Measurements from ENCODE around the gene BGLAP.
"Not testable (repeated sequence)": the region's sequence is repeated elsewhere in the genome, so short reads cannot be mapped to it uniquely, and the experiment has no call there.

Gene BGLAP

DNA sequence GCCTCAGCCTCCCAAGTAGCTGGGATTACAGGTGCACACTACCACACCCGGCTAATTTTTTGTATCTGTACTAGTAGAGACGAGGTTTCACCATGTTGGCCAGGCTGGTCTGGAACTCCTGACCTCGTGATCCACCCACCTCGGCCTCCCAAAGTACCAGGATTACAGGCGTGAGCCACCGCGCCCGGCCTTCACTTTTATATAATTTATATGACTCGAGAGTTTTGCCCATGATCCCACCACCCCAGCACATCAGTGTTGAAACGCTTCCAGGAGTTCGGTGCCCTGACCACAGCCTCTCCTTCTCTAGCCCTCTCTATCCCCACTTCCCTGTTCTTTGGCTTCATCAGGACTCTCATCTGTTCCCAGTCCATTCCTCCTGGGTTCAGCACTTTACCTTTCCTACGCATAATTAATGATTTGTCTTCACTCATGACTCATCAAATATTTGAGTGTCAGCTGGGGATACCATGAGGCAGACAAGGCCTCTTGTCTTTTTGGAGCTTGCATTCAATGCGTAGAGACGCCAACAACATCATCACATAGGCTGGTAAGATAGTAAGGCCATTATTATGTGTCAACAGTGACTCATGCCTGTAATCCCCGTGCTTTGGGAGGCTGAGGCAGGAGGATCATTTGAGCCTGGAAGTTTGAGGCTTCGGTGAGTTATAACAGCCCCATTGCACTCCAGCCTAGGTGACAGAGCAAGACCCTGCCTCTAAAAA is 27.8 kb upstream of the BGLAP start:
- DNase-seq (ENCODE audit: insufficient read length, low spot score) (no peak), FAIRE-seq (no peak)
- TF ChIP-seq, protein P1, sequence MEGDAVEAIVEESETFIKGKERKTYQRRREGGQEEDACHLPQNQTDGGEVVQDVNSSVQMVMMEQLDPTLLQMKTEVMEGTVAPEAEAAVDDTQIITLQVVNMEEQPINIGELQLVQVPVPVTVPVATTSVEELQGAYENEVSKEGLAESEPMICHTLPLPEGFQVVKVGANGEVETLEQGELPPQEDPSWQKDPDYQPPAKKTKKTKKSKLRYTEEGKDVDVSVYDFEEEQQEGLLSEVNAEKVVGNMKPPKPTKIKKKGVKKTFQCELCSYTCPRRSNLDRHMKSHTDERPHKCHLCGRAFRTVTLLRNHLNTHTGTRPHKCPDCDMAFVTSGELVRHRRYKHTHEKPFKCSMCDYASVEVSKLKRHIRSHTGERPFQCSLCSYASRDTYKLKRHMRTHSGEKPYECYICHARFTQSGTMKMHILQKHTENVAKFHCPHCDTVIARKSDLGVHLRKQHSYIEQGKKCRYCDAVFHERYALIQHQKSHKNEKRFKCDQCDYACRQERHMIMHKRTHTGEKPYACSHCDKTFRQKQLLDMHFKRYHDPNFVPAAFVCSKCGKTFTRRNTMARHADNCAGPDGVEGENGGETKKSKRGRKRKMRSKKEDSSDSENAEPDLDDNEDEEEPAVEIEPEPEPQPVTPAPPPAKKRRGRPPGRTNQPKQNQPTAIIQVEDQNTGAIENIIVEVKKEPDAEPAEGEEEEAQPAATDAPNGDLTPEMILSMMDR (IDR thresholded peaks at IDR 0.05; ENCODE audit: insufficient read depth, missing control alignments): no peak

DNA sequence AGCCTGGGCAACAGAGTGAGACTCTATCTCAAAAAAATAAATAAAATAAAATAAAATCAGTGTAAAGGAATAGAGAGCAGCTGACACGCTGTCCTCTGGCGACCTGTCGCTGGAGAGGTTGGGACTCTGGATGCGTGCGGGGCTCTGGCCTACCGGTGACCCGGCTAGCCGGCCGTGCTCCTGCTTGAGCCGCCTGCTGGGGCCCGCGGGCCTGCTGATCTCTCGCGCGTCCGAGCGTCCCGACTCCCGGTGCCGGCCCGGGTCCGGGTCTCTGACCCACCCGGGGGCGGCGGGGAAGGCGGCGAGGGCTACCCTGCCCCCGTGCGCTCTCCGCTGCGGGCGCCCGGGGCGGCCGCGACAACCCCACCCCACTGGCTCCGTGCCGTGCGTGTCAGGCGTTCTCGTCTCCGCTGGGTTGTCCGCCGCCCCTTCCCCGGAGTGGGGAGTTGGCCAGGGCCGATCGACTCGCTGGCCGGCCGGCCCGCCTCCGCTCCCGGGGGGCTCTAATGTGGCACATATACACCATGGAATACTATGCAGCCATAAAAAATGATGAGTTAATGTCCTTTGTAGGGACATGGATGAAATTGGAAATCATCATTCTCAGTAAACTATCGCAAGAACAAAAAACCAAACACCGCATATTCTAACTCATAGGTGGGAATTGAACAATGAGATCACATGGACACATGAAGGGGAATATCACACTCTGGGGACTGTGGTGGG is 25.5 kb upstream of the BGLAP start:
- FAIRE-seq; DNase-seq (ENCODE audit: insufficient read length, low spot score): not testable (repeated sequence)

DNA sequence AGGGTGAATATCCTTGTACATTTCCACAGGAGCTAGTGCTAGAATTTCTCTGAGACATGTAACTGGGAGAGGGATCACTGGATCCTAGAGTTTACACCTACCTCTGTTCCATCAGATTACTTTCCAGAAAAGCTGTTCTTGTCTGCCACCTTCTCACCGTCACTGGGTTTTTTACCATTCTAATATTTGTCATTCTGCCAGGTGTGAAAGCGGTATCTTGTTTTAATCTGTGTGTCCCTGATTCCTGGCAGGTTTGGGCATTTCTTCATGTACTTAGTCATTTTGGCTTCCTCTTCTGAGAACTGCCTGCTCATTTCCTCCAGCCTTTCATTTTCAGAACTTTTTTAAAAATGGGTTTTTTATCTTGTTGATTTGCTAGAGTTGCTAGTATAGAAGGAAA is 24.1 kb upstream of the BGLAP start:
- DNase-seq (ENCODE audit: insufficient read length, low spot score) (no peak), FAIRE-seq (no peak)
- TF ChIP-seq, protein P1 (IDR thresholded peaks at IDR 0.05; ENCODE audit: insufficient read depth, missing control alignments): no peak

DNA sequence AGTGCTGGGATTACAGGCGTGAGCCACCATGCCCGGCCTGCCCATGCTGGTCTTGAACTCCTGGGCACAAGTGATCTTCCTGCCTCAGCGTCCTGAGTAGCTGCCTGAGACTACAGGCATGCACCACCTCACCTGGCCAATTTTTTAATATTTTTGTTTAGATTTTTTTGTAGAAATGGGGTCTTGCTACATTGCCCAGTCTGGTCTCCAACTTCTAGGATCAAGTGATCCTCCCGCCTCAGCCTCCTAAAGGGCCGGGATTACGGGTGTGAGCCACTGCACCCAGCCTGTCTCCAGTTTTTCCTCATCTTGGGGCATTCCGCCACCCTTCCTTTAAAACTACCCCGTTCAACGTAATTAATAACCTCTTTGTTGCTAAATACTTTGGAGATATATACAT is 21.8 kb upstream of the BGLAP start:
- FAIRE-seq: no peak
- TF ChIP-seq, protein P1 (IDR thresholded peaks at IDR 0.05; ENCODE audit: insufficient read depth, missing control alignments): no peak
- DNase-seq (ENCODE audit: insufficient read length, low spot score): no peak

DNA sequence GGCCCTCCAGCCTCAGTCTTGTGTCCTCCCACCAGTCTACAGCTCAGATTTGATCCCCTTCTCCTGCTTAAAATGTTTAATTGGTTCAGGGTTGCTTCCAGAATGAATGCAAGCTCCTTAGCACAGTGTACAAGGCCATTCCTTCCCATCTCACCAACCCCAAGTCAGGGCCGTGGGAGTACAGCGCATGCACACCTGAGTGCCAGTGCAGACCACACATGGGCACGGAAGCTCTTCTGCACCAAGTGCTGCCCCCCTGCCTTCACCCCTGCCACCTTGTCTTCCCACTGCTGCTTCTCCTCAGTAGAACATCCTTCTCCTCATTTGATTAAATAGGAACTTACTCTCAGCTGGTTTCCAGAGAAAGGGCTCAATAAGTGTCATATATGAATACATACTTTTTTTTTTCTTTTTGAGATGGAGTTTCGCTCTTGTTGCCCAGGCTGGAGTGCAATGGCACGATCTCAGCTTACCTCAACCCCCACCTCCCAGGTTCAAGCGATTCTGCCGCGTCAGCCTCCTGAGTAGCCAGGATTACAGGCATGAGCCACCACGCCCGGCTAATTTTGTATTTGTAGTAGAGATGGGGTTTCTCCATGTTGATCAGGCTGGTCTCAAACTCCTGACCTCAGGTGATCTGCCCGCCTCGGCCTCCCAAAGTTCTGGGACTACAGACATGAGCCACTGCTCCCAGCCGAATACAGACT is 19.8 kb upstream of the BGLAP start:
- TF ChIP-seq, protein P1 (IDR thresholded peaks at IDR 0.05; ENCODE audit: insufficient read depth, missing control alignments): no peak
- FAIRE-seq: no peak
- DNase-seq (ENCODE audit: insufficient read length, low spot score): no peak

DNA sequence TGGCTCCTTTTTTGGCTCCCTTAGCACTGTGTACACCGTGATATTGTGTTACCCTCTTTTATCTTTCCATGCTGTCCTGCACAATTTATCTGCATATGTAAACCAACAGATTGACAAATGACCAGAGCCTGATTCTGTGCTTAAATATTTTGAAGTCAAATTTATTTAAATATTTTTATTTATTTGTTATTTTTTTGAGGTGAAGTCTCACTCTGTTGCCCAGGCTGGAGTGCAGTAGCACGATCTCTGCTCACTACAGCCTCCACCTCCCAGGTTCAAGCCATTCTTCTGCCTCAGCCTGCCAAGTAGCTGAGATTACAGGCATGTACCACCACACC is 16.3 kb upstream of the BGLAP start:
- TF ChIP-seq, protein P1 (IDR thresholded peaks at IDR 0.05; ENCODE audit: insufficient read depth, missing control alignments): no peak
- FAIRE-seq: no peak
- no peak for DNase-seq (ENCODE audit: insufficient read length, low spot score)

DNA sequence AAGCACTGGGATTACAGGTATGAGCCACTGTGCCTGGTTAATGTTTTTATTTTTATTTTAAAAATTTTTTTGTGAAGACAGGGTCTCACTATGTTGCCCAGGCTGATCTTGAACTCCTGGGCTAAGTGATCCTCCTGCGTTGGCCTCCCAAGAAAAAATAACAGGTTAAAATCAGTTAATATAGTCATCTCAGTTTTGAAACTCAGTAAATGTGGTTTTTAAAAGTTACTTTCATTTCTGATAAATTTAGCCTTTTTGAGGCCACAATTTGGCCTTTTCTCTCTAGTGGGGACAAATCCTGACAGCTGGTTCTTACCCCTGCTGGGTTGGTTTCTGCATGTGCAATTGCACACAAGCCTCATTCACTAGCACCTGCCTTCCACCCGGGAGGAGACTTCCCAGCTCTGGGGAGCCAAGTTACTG is 15.9 kb upstream of the BGLAP start:
- TF ChIP-seq, protein P1 (IDR thresholded peaks at IDR 0.05; ENCODE audit: insufficient read depth, missing control alignments): no peak
- no peak for FAIRE-seq
- DNase-seq (ENCODE audit: insufficient read length, low spot score): no peak

Measured in D721Med (cell line).